Ishikawa (cell line): ENCODE results near the gene F12.

ENCODE experiments used
- CEBPB ChIP-seq: IDR thresholded peaks from 2 replicates; pipeline ENCODE4 v1.6.1; 2012
- CREB1 ChIP-seq: IDR thresholded peaks from 2 replicates; pipeline ENCODE4 v1.6.1; 2012; ENCODE audit warnings: low read depth
- EGR1 ChIP-seq: IDR thresholded peaks from 2 replicates; pipeline ENCODE4 v1.6.1; 2012
- EP300 ChIP-seq: IDR thresholded peaks from 2 replicates; pipeline ENCODE4 v1.6.1; 2012; ENCODE audit warnings: borderline replicate concordance
- FOXM1 ChIP-seq: IDR thresholded peaks from 2 replicates; pipeline ENCODE4 v1.6.1; 2012; ENCODE audit warnings: low read depth, borderline replicate concordance
- MAX ChIP-seq: IDR thresholded peaks from 2 replicates; pipeline ENCODE4 v1.6.1; 2012
- NFIC ChIP-seq: IDR thresholded peaks from 2 replicates; pipeline ENCODE4 v1.6.1; 2012
- RAD21 ChIP-seq: IDR thresholded peaks from 2 replicates; pipeline ENCODE4 v1.6.1; 2012; ENCODE audit warnings: low read depth
- TAF1 ChIP-seq: IDR thresholded peaks from 2 replicates; pipeline ENCODE4 v1.6.1; 2012; ENCODE audit warnings: low read depth, mild to moderate bottlenecking
- TCF12 ChIP-seq: IDR thresholded peaks from 2 replicates; pipeline ENCODE4 v1.6.1; 2012; ENCODE audit warnings: low read depth
- TEAD4 ChIP-seq: IDR thresholded peaks from 2 replicates; pipeline ENCODE4 v1.6.1; 2012
- YY1 ChIP-seq: IDR thresholded peaks from 2 replicates; pipeline ENCODE4 v1.6.1; 2012; ENCODE audit warnings: low read depth
- ZBTB7A ChIP-seq: IDR thresholded peaks from 2 replicates; pipeline ENCODE4 v1.6.1; 2012; ENCODE audit warnings: low read depth
- TF ChIP-seq, protein P1 (sequence below): IDR thresholded peaks from 2 replicates; pipeline ENCODE4 v1.6.1; 2012
- TF ChIP-seq, protein P2 (sequence below): IDR thresholded peaks from 2 replicates; pipeline ENCODE4 v1.6.1; 2012; ENCODE audit warnings: low read depth, mild to moderate bottlenecking

F12 gene

DNA sequence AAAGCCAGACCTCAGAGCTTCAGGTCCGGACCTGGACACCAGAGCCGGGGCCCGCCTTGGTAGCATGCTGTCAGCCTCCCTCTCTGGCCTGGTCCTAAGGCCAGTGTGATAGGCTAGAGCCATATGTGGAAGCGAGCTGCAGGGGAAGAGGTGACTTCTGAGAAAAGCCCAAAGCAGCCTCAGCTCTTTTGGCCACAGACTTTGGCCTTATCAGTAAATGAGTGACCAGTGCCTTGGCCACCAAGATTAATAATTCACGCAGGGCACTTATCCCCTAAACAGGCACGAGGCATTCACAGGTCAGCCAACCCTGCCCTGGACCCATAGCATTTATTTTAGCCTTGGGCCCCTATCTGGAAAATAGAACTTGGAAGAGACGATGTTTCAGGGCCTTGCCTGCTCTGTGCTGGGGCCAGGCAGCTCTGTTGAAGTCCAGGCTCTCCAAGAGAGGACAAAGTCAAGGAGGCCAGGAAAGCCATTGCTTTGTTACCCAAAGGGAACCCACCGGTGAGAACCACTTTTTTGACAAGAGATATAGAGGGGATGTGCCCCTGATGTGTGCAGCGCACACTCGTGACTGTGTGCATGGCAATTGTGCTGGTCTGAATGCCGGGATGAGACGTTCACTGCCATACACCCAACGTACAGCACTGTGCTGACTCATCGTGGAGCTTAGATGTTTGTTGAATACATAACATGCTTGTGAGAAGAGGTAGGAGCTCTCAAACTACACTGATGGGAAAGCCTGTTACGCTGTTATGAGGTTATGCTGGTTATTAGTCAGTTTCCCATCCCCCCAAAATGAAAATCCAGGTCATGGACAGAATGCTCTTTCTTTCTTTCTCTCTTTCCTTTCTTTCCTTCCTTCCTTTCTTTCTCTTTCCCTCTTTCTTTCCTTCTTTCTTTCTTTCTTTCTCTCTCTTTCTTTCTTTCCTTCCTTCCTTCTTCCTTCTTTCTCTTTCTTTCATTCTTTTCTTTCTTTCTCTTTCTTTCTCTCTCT lies 30.2 kb downstream of the F12 start:
- TF ChIP-seq TAF1: no peak
- TF ChIP-seq RAD21: no peak
- no peak for TF ChIP-seq EGR1
- no peak for TF ChIP-seq FOXM1
- TF ChIP-seq MAX: no peak
- no peak for TF ChIP-seq TEAD4
- no peak for TF ChIP-seq YY1
- TF ChIP-seq CEBPB: no peak
- TF ChIP-seq, protein P1, sequence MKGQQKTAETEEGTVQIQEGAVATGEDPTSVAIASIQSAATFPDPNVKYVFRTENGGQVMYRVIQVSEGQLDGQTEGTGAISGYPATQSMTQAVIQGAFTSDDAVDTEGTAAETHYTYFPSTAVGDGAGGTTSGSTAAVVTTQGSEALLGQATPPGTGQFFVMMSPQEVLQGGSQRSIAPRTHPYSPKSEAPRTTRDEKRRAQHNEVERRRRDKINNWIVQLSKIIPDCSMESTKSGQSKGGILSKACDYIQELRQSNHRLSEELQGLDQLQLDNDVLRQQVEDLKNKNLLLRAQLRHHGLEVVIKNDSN: no peak
- TF ChIP-seq NFIC: no peak
- no peak for TF ChIP-seq ZBTB7A

DNA sequence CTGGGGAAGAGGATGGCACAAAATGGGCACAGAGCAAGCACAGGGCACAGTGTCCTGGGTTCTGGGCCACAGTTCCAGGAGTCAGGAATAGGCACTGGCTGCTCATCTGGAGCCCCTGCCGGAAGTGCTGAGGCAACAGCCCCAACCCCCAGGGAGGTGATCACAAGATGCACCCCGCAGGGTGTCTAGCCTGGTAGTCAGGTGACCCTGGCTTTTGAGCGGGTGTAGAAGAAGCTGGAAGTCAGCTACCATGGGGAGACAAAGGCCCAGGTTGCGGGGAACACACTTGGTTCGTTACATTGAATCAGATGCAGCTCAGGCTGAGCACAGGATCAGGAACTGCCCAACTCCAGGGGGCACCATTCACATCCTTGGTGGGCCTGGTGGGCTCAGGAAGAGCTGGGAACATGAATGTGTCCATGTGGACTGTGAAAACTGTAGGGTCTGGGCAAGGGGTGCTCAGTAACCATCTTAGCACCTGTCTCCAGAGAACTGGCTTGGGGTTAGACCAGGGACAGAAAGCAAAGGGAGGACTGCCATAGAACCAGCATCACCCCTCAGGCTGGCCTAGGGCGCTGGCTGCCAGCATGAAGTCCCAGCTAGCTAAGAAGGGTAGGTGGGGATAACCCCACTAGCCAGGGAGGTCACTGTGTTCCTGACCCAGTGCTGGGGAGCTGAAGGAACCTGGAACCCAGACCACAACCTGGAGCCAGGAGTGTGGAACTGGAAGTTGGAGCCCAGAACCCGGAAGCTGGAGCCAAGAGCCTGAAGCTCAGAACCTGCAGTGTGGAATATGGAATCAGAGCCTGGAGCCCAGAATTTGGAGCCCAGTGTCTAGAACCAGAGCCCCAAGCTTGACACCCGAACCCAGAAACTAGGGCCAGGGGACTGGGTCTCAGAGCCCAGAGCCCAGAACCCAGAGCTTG lies 31.2 kb downstream of the F12 start:
- TF ChIP-seq EP300: no peak
- TF ChIP-seq RAD21: no peak
- TF ChIP-seq NFIC: no peak
- no peak for TF ChIP-seq CEBPB
- TF ChIP-seq CREB1: no peak
- TF ChIP-seq TCF12: no peak
- no peak for TF ChIP-seq TAF1
- no peak for TF ChIP-seq MAX
- TF ChIP-seq, protein P2, sequence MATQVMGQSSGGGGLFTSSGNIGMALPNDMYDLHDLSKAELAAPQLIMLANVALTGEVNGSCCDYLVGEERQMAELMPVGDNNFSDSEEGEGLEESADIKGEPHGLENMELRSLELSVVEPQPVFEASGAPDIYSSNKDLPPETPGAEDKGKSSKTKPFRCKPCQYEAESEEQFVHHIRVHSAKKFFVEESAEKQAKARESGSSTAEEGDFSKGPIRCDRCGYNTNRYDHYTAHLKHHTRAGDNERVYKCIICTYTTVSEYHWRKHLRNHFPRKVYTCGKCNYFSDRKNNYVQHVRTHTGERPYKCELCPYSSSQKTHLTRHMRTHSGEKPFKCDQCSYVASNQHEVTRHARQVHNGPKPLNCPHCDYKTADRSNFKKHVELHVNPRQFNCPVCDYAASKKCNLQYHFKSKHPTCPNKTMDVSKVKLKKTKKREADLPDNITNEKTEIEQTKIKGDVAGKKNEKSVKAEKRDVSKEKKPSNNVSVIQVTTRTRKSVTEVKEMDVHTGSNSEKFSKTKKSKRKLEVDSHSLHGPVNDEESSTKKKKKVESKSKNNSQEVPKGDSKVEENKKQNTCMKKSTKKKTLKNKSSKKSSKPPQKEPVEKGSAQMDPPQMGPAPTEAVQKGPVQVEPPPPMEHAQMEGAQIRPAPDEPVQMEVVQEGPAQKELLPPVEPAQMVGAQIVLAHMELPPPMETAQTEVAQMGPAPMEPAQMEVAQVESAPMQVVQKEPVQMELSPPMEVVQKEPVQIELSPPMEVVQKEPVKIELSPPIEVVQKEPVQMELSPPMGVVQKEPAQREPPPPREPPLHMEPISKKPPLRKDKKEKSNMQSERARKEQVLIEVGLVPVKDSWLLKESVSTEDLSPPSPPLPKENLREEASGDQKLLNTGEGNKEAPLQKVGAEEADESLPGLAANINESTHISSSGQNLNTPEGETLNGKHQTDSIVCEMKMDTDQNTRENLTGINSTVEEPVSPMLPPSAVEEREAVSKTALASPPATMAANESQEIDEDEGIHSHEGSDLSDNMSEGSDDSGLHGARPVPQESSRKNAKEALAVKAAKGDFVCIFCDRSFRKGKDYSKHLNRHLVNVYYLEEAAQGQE: no peak
- TF ChIP-seq YY1: no peak
- TF ChIP-seq, protein P1: no peak

DNA sequence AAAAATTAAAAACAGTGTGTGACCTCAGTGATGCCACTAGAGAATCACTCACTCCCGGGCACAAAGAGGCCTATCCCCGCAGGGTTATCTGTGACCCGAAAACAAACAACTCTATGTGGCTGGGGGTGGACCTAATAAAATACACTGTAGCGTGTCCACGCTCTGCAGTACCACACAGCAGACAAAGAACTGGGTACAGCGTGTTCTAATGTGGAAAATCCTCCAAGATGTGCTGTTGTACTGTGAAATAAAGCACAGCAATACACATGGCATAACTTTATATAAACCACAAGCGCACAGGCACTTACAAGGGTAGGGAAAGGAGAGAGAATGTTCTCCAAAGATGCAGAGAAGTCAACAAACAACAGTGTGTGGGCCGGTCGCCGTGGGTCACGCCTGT lies 33.3 kb downstream of the F12 start:
- TF ChIP-seq, protein P1: no peak
- no peak for TF ChIP-seq TCF12

- TF ChIP-seq ZBTB7A (no peak), TCF12 (no peak), FOXM1 (no peak), TAF1 (no peak), MAX (no peak), TEAD4 (no peak), YY1 (no peak), EP300 (no peak), NFIC (no peak)
Measured at GRCh38 chr5:177374211-177374610, 35.2 kb downstream of the F12 start.

GRCh38 chr5:177373806-177374205 lies 35.6 kb downstream of the F12 start:
- TF ChIP-seq MAX: peak; percentile 94
- no peak for TF ChIP-seq TCF12

- TF ChIP-seq TCF12 (no peak), MAX (no peak), ZBTB7A (no peak), NFIC (no peak), YY1 (no peak), RAD21 (no peak), EP300 (no peak), CEBPB (no peak), TEAD4 (no peak)
- TF ChIP-seq, protein P1: no peak
Measured at GRCh38 chr5:177372910-177373309, 36.5 kb downstream of the F12 start.
